Myocyte (in vitro differentiated cells): ENCODE data around the gene DHRS4. TPM values are rescaled to one million over a fixed set of nuclear protein-coding genes. Genes with fewer than 3 reads are reported as not detected.
"Not testable (repeated sequence)": the region's sequence is repeated elsewhere in the genome, so short reads cannot be mapped to it uniquely, and the experiment has no call there.

Experiments used
- DNase-seq: peaks from one replicate; pipeline ENCODE4 v3.0.0-alpha.2; 2012; ENCODE audit warnings: low read depth
- total RNA-seq: library from RNA; depleted of rRNA; stranded (reverse); fragments of >200 nt; gene quantifications from 2 replicates; pipeline ENCODE4 v1.2.3, GENCODE V29; 2014

DHRS4 gene
- total RNA-seq, 1 donor from 2014 or later = 28.9 TPM

GRCh38 chr14:23939607-23940326 is 13.8 kb upstream of the DHRS4 start:
- DNase-seq = no peak

- no peak for DNase-seq
Observed at GRCh38 chr14:23941230-23941629, 12.3 kb upstream of the DHRS4 start.

- no peak for DNase-seq
Observed at GRCh38 chr14:23941669-23942068, 11.9 kb upstream of the DHRS4 start.

- DNase-seq = no peak
Observed at GRCh38 chr14:23942587-23942986, 11.0 kb upstream of the DHRS4 start.

- not testable (repeated sequence) for DNase-seq
Observed at GRCh38 chr14:23949069-23949468, 4.5 kb upstream of the DHRS4 start.

- DNase-seq = no peak
Observed at GRCh38 chr14:23950411-23951135, 3.0 kb upstream of the DHRS4 start.

GRCh38 chr14:23951136-23951466 is 2.5 kb upstream of the DHRS4 start:
- not testable (repeated sequence) for DNase-seq

- DNase-seq = no peak
Observed at GRCh38 chr14:23951590-23952201, 1.9 kb upstream of the DHRS4 start.

GRCh38 chr14:23953116-23953463 is 480 bp upstream of the DHRS4 start:
- not testable (repeated sequence) for DNase-seq

- DNase-seq = not testable (repeated sequence)
Observed at GRCh38 chr14:23954279-23954614, 677 bp downstream of the DHRS4 start.

- peak; percentile 10 for DNase-seq
Observed at GRCh38 chr14:23954965-23955364, 1.4 kb downstream of the DHRS4 start.

- not testable (repeated sequence) for DNase-seq
Observed at GRCh38 chr14:23955811-23956210, 2.2 kb downstream of the DHRS4 start.

- not testable (repeated sequence) for DNase-seq
Observed at GRCh38 chr14:23957913-23958569, 4.5 kb downstream of the DHRS4 start.

GRCh38 chr14:23960899-23961298 is 7.3 kb downstream of the DHRS4 start:
- not testable (repeated sequence) for DNase-seq

- not testable (repeated sequence) for DNase-seq
Observed at GRCh38 chr14:23961704-23962103, 8.1 kb downstream of the DHRS4 start.

GRCh38 chr14:23969130-23969480 is 15.5 kb downstream of the DHRS4 start:
- not testable (repeated sequence) for DNase-seq

- DNase-seq = peak; percentile 47
Observed at GRCh38 chr14:23969481-23970282, 16.1 kb downstream of the DHRS4 start.

- DNase-seq = not testable (repeated sequence)
Observed at GRCh38 chr14:23970283-23970659, 16.7 kb downstream of the DHRS4 start.

- DNase-seq = not testable (repeated sequence)
Observed at GRCh38 chr14:23973178-23973577, 19.6 kb downstream of the DHRS4 start.

- DNase-seq = not testable (repeated sequence)
Observed at GRCh38 chr14:23974041-23974440, 20.5 kb downstream of the DHRS4 start.

GRCh38 chr14:23977208-23977607 is 23.6 kb downstream of the DHRS4 start:
- DNase-seq = not testable (repeated sequence)
